Measurements from ENCODE around the gene STK32B. TPM values are rescaled to one million over a fixed set of nuclear protein-coding genes. Genes with fewer than 3 reads are reported as not detected.
A peak's percentile ranks its signal among the peaks of the same experiment; 100 is the strongest.

Gene STK32B
- polyA plus RNA-seq, 2 of the 4 experiments (the other 2 are of a cell fraction): 7.6 to 12.1 TPM

GRCh38 chr4:5220028-5220427 lies 168.7 kb downstream of the STK32B start:
- TF ChIP-seq EP300 (IDR thresholded peaks at IDR 0.05): no peak
- peak; percentile 52; the same call in 1 of the 2 replicates for TF ChIP-seq EHMT2 (IDR thresholded peaks at IDR 0.05; ENCODE audit: low read depth)
- TF ChIP-seq PHF8 (IDR thresholded peaks at IDR 0.05; ENCODE audit: borderline replicate concordance, low read depth): no peak
- no peak for TF ChIP-seq ATOH8 (CRISPR knock-in tag; IDR thresholded peaks at IDR 0.05; ENCODE audit: low read depth)
- peak; percentile 84 for TF ChIP-seq REST (IDR thresholded peaks at IDR 0.05)
- H3K4me3 ChIP-seq: no peak overlapping the region
- POLR2A ChIA-PET: no interaction called here
- no peaks in the 10 kb centered on the region for H3K4me1 ChIP-seq
- H3K27ac ChIP-seq: no peak overlapping the region
- 62% methylated on average over 4 of the region's 4 CpGs for WGBS (ENCODE audit: missing lambda C conversion rate)
- no peak for ATAC-seq
- DNase-seq (ENCODE audit: low read depth in 1 of 2, low spot score in 1 of 2): no peak
- CTCF ChIA-PET: interaction anchor here (1.7 kb wide), 1 partner anchor 15 kb away, joined by 5 read pairs; no protein-coding TSS in a partner anchor
- no peak overlapping the region for H3K4me2 ChIP-seq
- peaks cover 5% of the 10 kb centered on the region; the same call in 2 of the 3 replicates for H3K9me3 ChIP-seq
- no peak for FAIRE-seq

GRCh38 chr4:5222047-5222446 lies 170.8 kb downstream of the STK32B start:
- no peak for FAIRE-seq
- ChIA-PET POLR2A (no interaction called here), CTCF (no interaction called here)
- TF ChIP-seq MAZ (IDR thresholded peaks at IDR 0.05; ENCODE audit: borderline replicate concordance, low read depth, low read length) (no peak), ESRRA (IDR thresholded peaks at IDR 0.05; ENCODE audit: borderline replicate concordance, low read length) (no peak), PHF8 (IDR thresholded peaks at IDR 0.05; ENCODE audit: borderline replicate concordance, low read depth) (no peak), EP300 (IDR thresholded peaks at IDR 0.05) (no peak), POLR2A (IDR thresholded peaks at IDR 0.05; ENCODE audit: low read length) (no peak), ZFP36 (IDR thresholded peaks at IDR 0.05; ENCODE audit: borderline replicate concordance, partially characterized antibody) (no peak), FOSB (CRISPR knock-in tag; IDR thresholded peaks at IDR 0.05) (no peak), FOXS1 (CRISPR knock-in tag; IDR thresholded peaks at IDR 0.05) (no peak), SMC3 (IDR thresholded peaks at IDR 0.05) (no peak)
- no peak overlapping the region for H3K4me2 ChIP-seq
- H3K27ac ChIP-seq: no peak overlapping the region
- H3K4me3 ChIP-seq: no peak overlapping the region
- no peak for DNase-seq (ENCODE audit: low read depth in 1 of 2, low spot score in 1 of 2)
- ATAC-seq: no peak
- peaks cover 5% of the 10 kb centered on the region; the same call in 2 of the 3 replicates for H3K9me3 ChIP-seq
- no peaks in the 10 kb centered on the region for H3K4me1 ChIP-seq

- DNase-seq (ENCODE audit: low read depth in 1 of 2, low spot score in 1 of 2): no peak
- ATAC-seq: no peak
- Histone ChIP-seq H3K4me2 (no peak overlapping the region), H3K9me3 (peaks cover 5% of the 10 kb centered on the region; the same call in 2 of the 3 replicates), H3K4me3 (no peak overlapping the region), H3K4me1 (no peaks in the 10 kb centered on the region), H3K27ac (no peak overlapping the region)
- FAIRE-seq: no peak
- TF ChIP-seq POLR2A (IDR thresholded peaks at IDR 0.05; ENCODE audit: low read length) (no peak), PBX3 (IDR thresholded peaks at IDR 0.05) (no peak)
- WGBS (ENCODE audit: missing lambda C conversion rate): 75% methylated on average over 1 of the region's 1 CpG
- POLR2A ChIA-PET: no interaction called here
- CTCF ChIA-PET: no interaction called here
Observed at GRCh38 chr4:5222951-5223350, 171.7 kb downstream of the STK32B start.

- Histone ChIP-seq H3K4me2 (no peak overlapping the region), H3K4me3 (no peak overlapping the region), H3K27ac (no peak overlapping the region), H3K4me1 (no peaks in the 10 kb centered on the region), H3K9me3 (peaks cover 5% of the 10 kb centered on the region; the same call in 2 of the 3 replicates)
- no peak for TF ChIP-seq RCOR1 (IDR thresholded peaks at IDR 0.05; ENCODE audit: low read depth, low read length)
- no peak for TF ChIP-seq ZFP36 (IDR thresholded peaks at IDR 0.05; ENCODE audit: borderline replicate concordance, partially characterized antibody)
- no peak for TF ChIP-seq HOXB5 (CRISPR knock-in tag; IDR thresholded peaks at IDR 0.05)
- no peak for TF ChIP-seq POLR2AphosphoS2 (conservative IDR thresholded peaks at IDR 0.05; ENCODE audit: low read length)
- no peak for TF ChIP-seq MYC (IDR thresholded peaks at IDR 0.05; ENCODE audit: borderline replicate concordance, low read length)
- TF ChIP-seq RFX5 (IDR thresholded peaks at IDR 0.05): no peak
- no peak for TF ChIP-seq NFE2L2 (conservative IDR thresholded peaks at IDR 0.05; ENCODE audit: low read length)
- no peak for TF ChIP-seq HDAC2 (IDR thresholded peaks at IDR 0.05)
- no peak for TF ChIP-seq HES2 (IDR thresholded peaks at IDR 0.05)
- no peak for TF ChIP-seq CBX8 (IDR thresholded peaks at IDR 0.05)
- TF ChIP-seq JUN (IDR thresholded peaks at IDR 0.05): no peak
- no peak for TF ChIP-seq ZNF302 (CRISPR knock-in tag; IDR thresholded peaks at IDR 0.05)
- no peak for TF ChIP-seq POLR2A (IDR thresholded peaks at IDR 0.05; ENCODE audit: low read length)
- FAIRE-seq: no peak
- ChIA-PET CTCF (no interaction called here), POLR2A (no interaction called here)
- DNase-seq (ENCODE audit: low read depth in 1 of 2, low spot score in 1 of 2): peak in 1 of 2 experiments; percentile 28
- ATAC-seq: no peak
- 42% methylated on average over 1 of the region's 1 CpG for WGBS (ENCODE audit: missing lambda C conversion rate)
Observed at GRCh38 chr4:5224340-5224739, 173.1 kb downstream of the STK32B start.

All from A549 (cell line).